PC-9 (cell line): ENCODE measurements around the gene SIGLECL1. TPM values are rescaled to one million over a fixed set of nuclear protein-coding genes. Genes with fewer than 3 reads are reported as not detected.

Experiments used
- BruUV-seq: library from RNA; stranded (reverse); fragments of 400-500 nt; replicated peaks from 2 replicates; lab custom pipeline; 2021; lab: Mats Ljungman, UMichigan
- CTCF ChIA-PET: fragments of 300-600 bp; sonication (Branson Sonifier 250); formaldehyde crosslinking; loops from one replicate; lab custom pipeline; 2022; ENCODE audit warnings: antibody characterized with exemption; lab: Charles Lee
- POLR2A ChIA-PET: fragments of 300-600 bp; sonication (Branson Sonifier 250); formaldehyde crosslinking; loops from one replicate; lab custom pipeline; 2022; ENCODE audit warnings: antibody characterized with exemption; ENCODE audit not compliant: unreplicated experiment; lab: Charles Lee
- DNase-seq, 2 experiments: peaks; one replicate each; pipeline versions ENCODE4 v3.0.0 to v3.0.0-alpha.2; 2015 to 2022; ENCODE audit warnings: mixed read lengths in 1 of 2
- H2AFZ ChIP-seq: fragments of 200-600 bp; sonication (generic); 2 replicates; pipeline ENCODE4 v1.8.1; 2017; ENCODE audit warnings: antibody characterized with exemption
- H3F3A ChIP-seq: fragments of 200-600 bp; sonication (generic); 2 replicates; pipeline ENCODE4 v1.8.1; 2017; ENCODE audit warnings: antibody characterized with exemption, mild to moderate bottlenecking, low read depth; ENCODE audit not compliant: insufficient read depth
- H3K27ac ChIP-seq: fragments of 200-600 bp; sonication (generic); 2 replicates; pipeline ENCODE4 v1.6.1; 2016; ENCODE audit warnings: mixed run types
- H3K27me3 ChIP-seq: fragments of 200-600 bp; sonication (generic); 2 replicates; pipeline ENCODE4 v1.6.1; 2016; ENCODE audit warnings: low read depth, mixed run types; ENCODE audit not compliant: insufficient read depth
- H3K36me3 ChIP-seq: fragments of 200-600 bp; sonication (generic); 2 replicates; pipeline ENCODE4 v1.6.1; 2016; ENCODE audit warnings: low read depth, mixed run types
- H3K4me1 ChIP-seq: fragments of 200-600 bp; sonication (generic); replicated peaks from 2 replicates; pipeline ENCODE4 v1.6.1; 2016; ENCODE audit warnings: mixed run types; ENCODE audit not compliant: insufficient read depth
- H3K4me2 ChIP-seq: fragments of 200-600 bp; sonication (generic); 2 replicates; pipeline ENCODE4 v1.6.1; 2017; ENCODE audit warnings: mixed run types
- H3K4me3 ChIP-seq: fragments of 200-600 bp; sonication (generic); 2 replicates; pipeline ENCODE4 v1.6.1; 2016; ENCODE audit warnings: mixed run types
- H3K79me2 ChIP-seq: fragments of 200-600 bp; sonication (generic); 2 replicates; pipeline ENCODE4 v1.6.1; 2017; ENCODE audit warnings: low read depth, mixed run types
- H3K9me2 ChIP-seq: fragments of 200-600 bp; sonication (generic); 2 replicates; pipeline ENCODE4 v1.8.1; 2017; ENCODE audit warnings: mild to moderate bottlenecking; ENCODE audit not compliant: insufficient read depth
- H3K9me3 ChIP-seq: fragments of 200-600 bp; sonication (generic); 2 replicates; pipeline ENCODE4 v1.8.1; 2016; ENCODE audit warnings: low read depth; ENCODE audit not compliant: insufficient read depth
- H4K20me1 ChIP-seq: fragments of 200-600 bp; sonication (generic); 2 replicates; pipeline ENCODE4 v1.8.1; 2017; ENCODE audit not compliant: insufficient read depth
- EZH2 ChIP-seq: fragments of 200-600 bp; sonication (generic); IDR thresholded peaks from 2 replicates; pipeline ENCODE4 v1.8.0; 2017; ENCODE audit warnings: antibody characterized with exemption, low read depth
- intact Hi-C: fragments of 100-400 bp; cut with micrococcal nuclease; formaldehyde crosslinking; loops from one replicate; pipeline ENCODE4 v1.10.0; 2022; ENCODE audit not compliant: unreplicated experiment
- total RNA-seq: library from RNA; stranded (reverse); gene quantifications from 2 replicates; pipeline ENCODE4 v1.2.3, GENCODE V29; 2021
- TF ChIP-seq, protein P1 (sequence below): fragments of 200-600 bp; sonication (generic); conservative IDR thresholded peaks from 2 replicates; pipeline ENCODE4 v1.6.1; 2017; ENCODE audit warnings: mixed run types, antibody characterized with exemption, mild to moderate bottlenecking, moderate library complexity

Gene SIGLECL1
- total RNA-seq, 1 experiment from 2014 or later: not detected

DNA sequence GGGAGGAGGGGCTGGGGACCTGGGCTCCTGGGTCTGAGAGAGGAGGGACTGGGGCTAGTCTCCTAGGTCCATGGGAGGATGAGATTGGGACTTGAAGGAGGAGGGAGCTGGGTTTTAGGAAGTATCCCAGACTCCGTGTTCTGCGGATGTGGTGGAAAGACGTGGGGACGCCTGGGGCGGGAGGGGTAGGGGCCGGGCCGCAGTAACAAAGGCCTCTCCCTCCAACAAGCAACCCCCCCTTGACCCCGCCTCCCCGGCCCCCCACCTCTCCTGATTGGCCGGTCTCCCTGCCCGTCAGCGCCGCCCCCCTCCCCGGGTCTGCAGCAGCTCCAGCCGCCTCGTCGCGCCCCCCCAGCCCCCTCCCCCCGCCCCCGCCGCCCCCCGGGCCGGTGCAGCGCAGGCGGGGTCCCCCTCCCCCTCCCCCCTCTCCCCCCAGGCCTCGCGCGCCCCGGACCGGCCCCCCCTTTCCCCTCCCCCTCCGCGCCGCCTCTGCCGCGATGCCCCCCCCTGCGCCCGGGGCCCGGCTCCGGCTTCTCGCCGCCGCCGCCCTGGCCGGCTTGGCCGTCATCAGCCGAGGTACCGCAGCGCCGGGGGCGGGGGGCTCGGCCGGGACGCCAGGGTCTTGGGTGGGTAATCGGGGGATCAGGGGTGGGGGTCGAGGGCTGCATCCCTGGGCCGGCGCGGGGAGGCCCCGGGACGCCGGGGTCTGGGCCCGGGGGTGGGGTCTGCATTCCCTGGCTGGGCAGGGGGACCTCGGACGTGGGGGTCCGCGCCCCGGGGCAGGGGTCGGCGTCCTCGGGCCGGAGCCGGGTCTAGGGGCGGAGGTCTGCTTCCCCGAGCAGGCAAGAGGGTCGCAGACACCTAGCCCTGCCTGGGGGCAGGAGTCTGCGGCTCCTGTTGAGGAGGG, 60.7 kb downstream of the SIGLECL1 start, which contains the start of gene IGLON5:
Gene IGLON5, plus strand, starts transcription at position 294 of the 907 bp plus-strand sequence. Its CDS starts 204 bp downstream, at position 498.
- POLR2A ChIA-PET: no interaction called here

DNA sequence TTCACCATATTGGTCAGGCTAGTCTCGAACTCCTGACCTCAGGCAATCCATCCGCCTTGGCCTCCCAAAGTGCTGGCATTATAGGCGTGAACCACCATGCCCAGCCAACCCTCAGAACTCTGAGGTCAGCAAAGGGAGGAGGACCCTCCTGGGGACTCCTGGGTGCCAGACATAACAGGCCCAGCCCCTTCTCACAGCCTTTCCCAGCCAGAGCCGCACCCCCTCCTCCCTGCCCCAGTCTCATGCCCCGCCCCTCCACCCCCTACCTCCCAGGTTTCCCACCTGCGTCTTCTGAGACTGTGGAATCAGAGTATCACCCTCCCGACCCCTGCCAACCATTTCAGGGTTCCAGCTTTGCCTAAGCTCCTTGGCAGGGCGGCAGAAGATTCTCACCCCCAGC, 65.8 kb downstream of the SIGLECL1 start:
- BruUV-seq: no TSS peak
- no peak for TF ChIP-seq EZH2
- TF ChIP-seq, protein P1, sequence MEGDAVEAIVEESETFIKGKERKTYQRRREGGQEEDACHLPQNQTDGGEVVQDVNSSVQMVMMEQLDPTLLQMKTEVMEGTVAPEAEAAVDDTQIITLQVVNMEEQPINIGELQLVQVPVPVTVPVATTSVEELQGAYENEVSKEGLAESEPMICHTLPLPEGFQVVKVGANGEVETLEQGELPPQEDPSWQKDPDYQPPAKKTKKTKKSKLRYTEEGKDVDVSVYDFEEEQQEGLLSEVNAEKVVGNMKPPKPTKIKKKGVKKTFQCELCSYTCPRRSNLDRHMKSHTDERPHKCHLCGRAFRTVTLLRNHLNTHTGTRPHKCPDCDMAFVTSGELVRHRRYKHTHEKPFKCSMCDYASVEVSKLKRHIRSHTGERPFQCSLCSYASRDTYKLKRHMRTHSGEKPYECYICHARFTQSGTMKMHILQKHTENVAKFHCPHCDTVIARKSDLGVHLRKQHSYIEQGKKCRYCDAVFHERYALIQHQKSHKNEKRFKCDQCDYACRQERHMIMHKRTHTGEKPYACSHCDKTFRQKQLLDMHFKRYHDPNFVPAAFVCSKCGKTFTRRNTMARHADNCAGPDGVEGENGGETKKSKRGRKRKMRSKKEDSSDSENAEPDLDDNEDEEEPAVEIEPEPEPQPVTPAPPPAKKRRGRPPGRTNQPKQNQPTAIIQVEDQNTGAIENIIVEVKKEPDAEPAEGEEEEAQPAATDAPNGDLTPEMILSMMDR: no peak
- H3K9me2 ChIP-seq: no peaks in the 10 kb centered on the region
- H3K4me3 ChIP-seq: no peak overlapping the region
- ChIA-PET CTCF (no interaction called here), POLR2A (no interaction called here)
- no peaks in the 10 kb centered on the region for H3K4me1 ChIP-seq
- H4K20me1 ChIP-seq: no peaks in the 10 kb centered on the region
- H3F3A ChIP-seq: no peaks in the 10 kb centered on the region
- no peak for DNase-seq
- no peaks in the 10 kb centered on the region for H3K79me2 ChIP-seq
- no peak overlapping the region for H3K27ac ChIP-seq
- no peaks in the 10 kb centered on the region for H3K9me3 ChIP-seq
- peaks cover 74% of the 10 kb centered on the region for H3K27me3 ChIP-seq
- H3K36me3 ChIP-seq: no peaks in the 10 kb centered on the region
- intact Hi-C loops: no loop called here
- H2AFZ ChIP-seq: no peak overlapping the region
- no peak overlapping the region for H3K4me2 ChIP-seq

More for the DNA sequence above, 60.7 kb downstream of the SIGLECL1 start, which contains the start of gene IGLON5:
- H3K4me3 ChIP-seq: no peak within 1 kb of the TSS
- BruUV-seq: no TSS peak
- H3K36me3 ChIP-seq: no peaks in the 10 kb centered on the region
- intact Hi-C loops: no loop called here
- no peak for TF ChIP-seq EZH2
- TF ChIP-seq, protein P1: no peak
- H3K27ac ChIP-seq: no peak within 1 kb of the TSS
- no peaks in the 10 kb centered on the region for H3K4me1 ChIP-seq
- 0 out of 2 replicates have a peak, but pooled peaks cover 5% of the 10 kb centered on the region for H4K20me1 ChIP-seq
- H3K4me2 ChIP-seq: no peak within 1 kb of the TSS
- H3F3A ChIP-seq: no peaks in the 10 kb centered on the region
- H3K79me2 ChIP-seq: no peaks in the 10 kb centered on the region
- CTCF ChIA-PET: no interaction called here
- no peak for DNase-seq
- peaks cover 63% of the 10 kb centered on the region for H3K27me3 ChIP-seq
- no peaks in the 10 kb centered on the region; the same call in 1 of the 2 replicates for H3K9me2 ChIP-seq
- no peak within 1 kb of the TSS for H2AFZ ChIP-seq
- no peaks in the 10 kb centered on the region; the same call in 1 of the 2 replicates for H3K9me3 ChIP-seq

GRCh38 chr19:51317376-51317775, 66.5 kb downstream of the SIGLECL1 start:
- CTCF ChIA-PET: no interaction called here
- BruUV-seq: no TSS peak

More at GRCh38 chr19:51317376-51317775, 66.5 kb downstream of the SIGLECL1 start:
- Histone ChIP-seq H3K27ac (no peak overlapping the region), H3F3A (no peaks in the 10 kb centered on the region), H3K4me1 (no peaks in the 10 kb centered on the region), H3K4me2 (no peak overlapping the region), H3K4me3 (no peak overlapping the region), H4K20me1 (no peaks in the 10 kb centered on the region), H2AFZ (no peak overlapping the region), H3K79me2 (no peaks in the 10 kb centered on the region), H3K36me3 (no peaks in the 10 kb centered on the region), H3K9me2 (no peaks in the 10 kb centered on the region), H3K27me3 (peaks cover 81% of the 10 kb centered on the region), H3K9me3 (no peaks in the 10 kb centered on the region)
- intact Hi-C loops: no loop called here
- TF ChIP-seq EZH2: no peak
- TF ChIP-seq, protein P1: no peak
- POLR2A ChIA-PET: no interaction called here
- no peak for DNase-seq
